A673 (cell line): Measurements from ENCODE around the gene NUDCD3. TPM values are rescaled to one million over a fixed set of nuclear protein-coding genes. Genes with fewer than 3 reads are reported as not detected.

Experiments used
- BruUV-seq: library from RNA; stranded (reverse); fragments of 400-500 nt; replicated peaks from 2 replicates; lab custom pipeline; 2021; lab: Mats Ljungman, UMichigan
- CTCF ChIA-PET: fragments of 300-600 bp; sonication (Branson Sonifier 250); formaldehyde crosslinking; loops from one replicate; lab custom pipeline; 2022; ENCODE audit warnings: antibody characterized with exemption; lab: Charles Lee
- POLR2A ChIA-PET: fragments of 300-600 bp; sonication (Branson Sonifier 250); formaldehyde crosslinking; loops from one replicate; lab custom pipeline; 2022; ENCODE audit warnings: antibody characterized with exemption; ENCODE audit not compliant: low non-redundant PET; lab: Charles Lee
- DNase-seq: peaks from one replicate; pipeline ENCODE4 v3.0.0-alpha.2; 2015; ENCODE audit warnings: low spot score
- H3K27ac ChIP-seq: fragments of 200-600 bp; sonication (generic); 2 replicates; pipeline ENCODE4 v1.5.1; 2016; ENCODE audit warnings: mixed run types, low read depth, mild to moderate bottlenecking, mixed read lengths, antibody characterized with exemption, low read length; ENCODE audit not compliant: poor library complexity, severe bottlenecking
- H3K27me3 ChIP-seq: fragments of 200-600 bp; sonication (generic); replicated peaks from 2 replicates; pipeline ENCODE4 v1.6.1; 2017; ENCODE audit warnings: mixed run types, low read depth, mild to moderate bottlenecking, mixed read lengths, antibody characterized with exemption, low read length; ENCODE audit not compliant: insufficient read depth, poor library complexity
- H3K36me3 ChIP-seq: fragments of 200-600 bp; sonication (generic); 2 replicates; pipeline ENCODE4 v1.6.1; 2016; ENCODE audit warnings: mixed run types, mild to moderate bottlenecking, mixed read lengths, antibody characterized with exemption, low read length; ENCODE audit not compliant: insufficient read depth, poor library complexity, severe bottlenecking
- H3K4me1 ChIP-seq: fragments of 200-600 bp; sonication (generic); 2 replicates; pipeline ENCODE4 v1.6.1; 2017; ENCODE audit warnings: mixed run types, mild to moderate bottlenecking, mixed read lengths, antibody characterized with exemption, low read length; ENCODE audit not compliant: insufficient read depth, poor library complexity, severe bottlenecking
- H3K4me3 ChIP-seq: fragments of 200-600 bp; sonication (generic); 2 replicates; pipeline ENCODE4 v1.5.1; 2016; ENCODE audit warnings: low read depth, mixed run types, mild to moderate bottlenecking, mixed read lengths, low read length; ENCODE audit not compliant: poor library complexity, severe bottlenecking
- H3K9me3 ChIP-seq: fragments of 200-600 bp; sonication (generic); 2 replicates; pipeline ENCODE4 v1.6.1; 2016; ENCODE audit warnings: mixed run types, low read depth, mild to moderate bottlenecking, mixed read lengths, antibody characterized with exemption, low read length; ENCODE audit not compliant: poor library complexity, severe bottlenecking
- CTCF ChIP-seq: fragments of 300-800, 200-600 bp; sonication (generic); conservative IDR thresholded peaks from 2 replicates; pipeline ENCODE4 v1.5.1; 2017; ENCODE audit warnings: low read depth, mild to moderate bottlenecking, antibody characterized with exemption, low read length, moderate library complexity, mixed read lengths
- EZH2 ChIP-seq: fragments of 200-600 bp; sonication (generic); IDR thresholded peaks from 2 replicates; pipeline ENCODE4 v1.6.1; 2017; ENCODE audit warnings: borderline replicate concordance, low read depth, mild to moderate bottlenecking, mixed read lengths, antibody characterized with exemption, low read length; ENCODE audit not compliant: poor library complexity, severe bottlenecking
- intact Hi-C: fragments of 100-400 bp; cut with micrococcal nuclease; formaldehyde crosslinking; loops from one replicate; pipeline ENCODE4 v1.10.0; 2022; ENCODE audit not compliant: unreplicated experiment
- total RNA-seq: library from RNA; stranded (reverse); gene quantifications from 2 replicates; pipeline ENCODE4 v1.2.3, GENCODE V29; 2021

Gene NUDCD3
- total RNA-seq, 1 experiment from 2014 or later: 119 TPM

GRCh38 chr7:44470628-44471245 is 19.7 kb downstream of the NUDCD3 start:
- no peaks in the 10 kb centered on the region for H3K4me1 ChIP-seq
- H3K36me3 ChIP-seq: peaks cover 35% of the 10 kb centered on the region
- no peak for DNase-seq
- ChIA-PET CTCF (no interaction called here), POLR2A (no interaction called here)
- no peaks in the 10 kb centered on the region for H3K27me3 ChIP-seq
- no peak overlapping the region for H3K4me3 ChIP-seq
- H3K27ac ChIP-seq: no peak overlapping the region
- no peaks in the 10 kb centered on the region for H3K9me3 ChIP-seq
- no peak for TF ChIP-seq CTCF
- TF ChIP-seq EZH2: no peak
- BruUV-seq: no TSS peak
- intact Hi-C loops: no loop called here

- no peak for DNase-seq
- ChIA-PET CTCF (no interaction called here), POLR2A (no interaction called here)
- BruUV-seq: no TSS peak
- Histone ChIP-seq H3K27me3 (no peaks in the 10 kb centered on the region), H3K27ac (no peak overlapping the region), H3K4me3 (no peak overlapping the region), H3K4me1 (no peaks in the 10 kb centered on the region), H3K9me3 (no peaks in the 10 kb centered on the region), H3K36me3 (peaks cover 34% of the 10 kb centered on the region)
- intact Hi-C loops: no loop called here
- TF ChIP-seq EZH2: no peak
- TF ChIP-seq CTCF: no peak
Observed at GRCh38 chr7:44470135-44470479, 20.4 kb downstream of the NUDCD3 start.

GRCh38 chr7:44469461-44470134 is 20.9 kb downstream of the NUDCD3 start:
- BruUV-seq: no TSS peak
- POLR2A ChIA-PET: no interaction called here

More at GRCh38 chr7:44469461-44470134, 20.9 kb downstream of the NUDCD3 start:
- Histone ChIP-seq H3K4me3 (no peak overlapping the region), H3K4me1 (no peaks in the 10 kb centered on the region), H3K9me3 (no peaks in the 10 kb centered on the region), H3K27ac (no peak overlapping the region), H3K36me3 (peaks cover 29% of the 10 kb centered on the region), H3K27me3 (no peaks in the 10 kb centered on the region)
- CTCF ChIA-PET: no interaction called here
- no peak for DNase-seq
- intact Hi-C loops: no loop called here
- no peak for TF ChIP-seq EZH2
- no peak for TF ChIP-seq CTCF
